A549 (cell line): Measurements from ENCODE around the gene SLC19A1. TPM values are rescaled to one million over a fixed set of nuclear protein-coding genes. Genes with fewer than 3 reads are reported as not detected.

Experiments
- ATAC-seq, 2 experiments: fragments of 200-7000 bp in 1 of 2; fragments of >200 bp in 1 of 2; cut with Nextera tagmentation in 1 of 2; cut with Tn5 transposase in 1 of 2; 3 replicates each; pipeline versions ENCODE4 v1.8.0 to v1.9.1; 2018 to 2020; ENCODE audit warnings: mild to moderate bottlenecking in 1 of 2, moderate library complexity in 1 of 2
- CTCF ChIA-PET: fragments of 300-600 bp; sonication (Branson Sonifier 250); formaldehyde crosslinking; extraction: SDS; loops from one replicate; lab custom pipeline; 2021; ENCODE audit warnings: antibody characterized with exemption, inconsistent platforms; lab: Yijun Ruan, JAX
- POLR2A ChIA-PET: fragments of 350-600 bp; formaldehyde crosslinking; extraction: SDS; loops from one replicate; lab custom pipeline; 2021; ENCODE audit warnings: antibody characterized with exemption, inconsistent platforms; lab: Yijun Ruan, JAX
- DNase-seq, 2 experiments: peaks; one replicate each; pipeline versions ENCODE4 v3.0.0 to v3.0.0-alpha.2; 2011 to 2016; ENCODE audit warnings: low read depth in 1 of 2, low spot score in 1 of 2
- FAIRE-seq: peaks from 2 replicates; lab custom pipeline; 2011; peaks lifted over from hg19 to GRCh38; lab: Jason Lieb, UNC
- H3K27ac ChIP-seq, 2 experiments: fragments of >200 bp; sonication (Bioruptor Twin); formaldehyde crosslinking; 3 replicates each; pipeline ENCODE4 v1.5.1; 2016 to 2017
- H3K4me1 ChIP-seq: fragments of >200 bp; sonication (Bioruptor Twin); formaldehyde crosslinking; 3 replicates; pipeline ENCODE4 v1.6.1; 2016
- H3K4me2 ChIP-seq: fragments of >200 bp; sonication (Bioruptor Twin); formaldehyde crosslinking; 3 replicates; pipeline ENCODE4 v1.6.1; 2016
- H3K4me3 ChIP-seq: fragments of >200 bp; sonication (Bioruptor Twin); formaldehyde crosslinking; 3 replicates; pipeline ENCODE4 v1.5.1; 2016
- H3K9me3 ChIP-seq: fragments of >200 bp; sonication (Bioruptor Twin); formaldehyde crosslinking; 3 replicates; pipeline ENCODE4 v1.6.1; 2016
- CBX8 ChIP-seq: fragments of 200-600 bp; sonication (generic); IDR thresholded peaks from 2 replicates; pipeline ENCODE4 v1.6.1; 2016
- EHF ChIP-seq: fragments of 250-450 bp; sonication (Bioruptor Pico); IDR thresholded peaks from 2 replicates; pipeline ENCODE4 v1.5.0; 2020; ENCODE audit warnings: mild to moderate bottlenecking
- EHMT2 ChIP-seq: fragments of 200-600 bp; sonication (generic); IDR thresholded peaks from 2 replicates; pipeline ENCODE4 v1.6.1; 2016; ENCODE audit warnings: antibody characterized with exemption, low read depth, mild to moderate bottlenecking, moderate library complexity
- ESRRA ChIP-seq: fragments of 150-350 bp; IDR thresholded peaks from 2 replicates; pipeline ENCODE4 v1.6.1; 2014; ENCODE audit warnings: mild to moderate bottlenecking, low read length, borderline replicate concordance
- FOSB ChIP-seq: fragments of 250-450 bp; sonication (Bioruptor Pico); IDR thresholded peaks from 2 replicates; pipeline ENCODE4 v1.5.0; 2020; ENCODE audit warnings: mild to moderate bottlenecking, moderate library complexity
- FOSL2 ChIP-seq, 2 experiments: fragments of 450-650 bp in 1 of 2; fragments of >200 bp in 1 of 2; sonication (Bioruptor Twin) in 1 of 2; formaldehyde crosslinking; IDR thresholded peaks; 2 replicates each; pipeline versions ENCODE4 v1.5.0 to v1.6.1; 2016 to 2020; ENCODE audit warnings: mild to moderate bottlenecking in 1 of 2, moderate library complexity in 1 of 2
- GATA3 ChIP-seq: IDR thresholded peaks from 2 replicates; pipeline ENCODE4 v1.6.1; 2012; ENCODE audit warnings: borderline replicate concordance
- HDAC2 ChIP-seq: fragments of 200-600 bp; sonication (generic); IDR thresholded peaks from 2 replicates; pipeline ENCODE4 v1.6.1; 2016
- HEYL ChIP-seq: fragments of 250-450 bp; sonication (Bioruptor Pico); IDR thresholded peaks from 2 replicates; pipeline ENCODE4 v1.8.0; 2021; ENCODE audit warnings: mild to moderate bottlenecking, moderate library complexity
- HOXA7 ChIP-seq: fragments of 250-450 bp; sonication (Bioruptor Pico); IDR thresholded peaks from 2 replicates; pipeline ENCODE4 v1.5.0; 2020; ENCODE audit warnings: mild to moderate bottlenecking, moderate library complexity
- HOXB13 ChIP-seq: fragments of 250-450 bp; sonication (Bioruptor Pico); IDR thresholded peaks from 2 replicates; pipeline ENCODE4 v1.5.0; 2020; ENCODE audit warnings: low read depth, mild to moderate bottlenecking, moderate library complexity
- JUN ChIP-seq, 2 experiments: fragments of >200 bp; sonication (Bioruptor Twin); formaldehyde crosslinking; IDR thresholded peaks; 2 replicates in 1 of 2; 3 replicates in 1 of 2; pipeline ENCODE4 v1.6.1; 2016 to 2017
- JUNB ChIP-seq: fragments of >200 bp; sonication (Bioruptor Twin); formaldehyde crosslinking; IDR thresholded peaks from 2 replicates; pipeline ENCODE4 v1.6.1; 2016
- MAFK ChIP-seq: fragments of 450-650 bp; IDR thresholded peaks from 2 replicates; pipeline ENCODE4 v1.6.1; 2014; ENCODE audit not compliant: partially characterized antibody
- NFE2L2 ChIP-seq: fragments of 150-350 bp; conservative IDR thresholded peaks from 2 replicates; pipeline ENCODE4 v1.6.1; 2014; ENCODE audit warnings: low read length
- POLR2A ChIP-seq: IDR thresholded peaks from 2 replicates; pipeline ENCODE4 v1.6.1; 2012; ENCODE audit warnings: mild to moderate bottlenecking, low read length
- RFX5 ChIP-seq: fragments of 450-650 bp; IDR thresholded peaks from 2 replicates; pipeline ENCODE4 v1.7.1; 2014; ENCODE audit warnings: antibody characterized with exemption, mild to moderate bottlenecking, moderate library complexity
- RNF2 ChIP-seq: fragments of 200-600 bp; sonication (generic); IDR thresholded peaks from 2 replicates; pipeline ENCODE4 v1.6.1; 2016; ENCODE audit warnings: low read depth, mild to moderate bottlenecking, antibody characterized with exemption, moderate library complexity, borderline replicate concordance
- TP53 ChIP-seq: fragments of 250-450 bp; sonication (Bioruptor Pico); IDR thresholded peaks from 2 replicates; pipeline ENCODE4 v1.5.0; 2021; ENCODE audit warnings: mild to moderate bottlenecking, moderate library complexity
- USF2 ChIP-seq: fragments of 450-650 bp; IDR thresholded peaks from 2 replicates; pipeline ENCODE4 v1.6.1; 2014; ENCODE audit warnings: antibody characterized with exemption
- ZFP36 ChIP-seq: fragments of 450-650 bp; IDR thresholded peaks from 2 replicates; pipeline ENCODE4 v1.6.1; 2014; ENCODE audit warnings: borderline replicate concordance; ENCODE audit not compliant: partially characterized antibody
- WGBS: methylation state at CpG from one replicate; pipeline ENCODE4 v1.1.6; 2017; ENCODE audit errors: missing lambda C conversion rate; 5-methylcytosine and 5-hydroxymethylcytosine counted together
- polyA plus RNA-seq, 4 experiments: library from polyadenylated mRNA; depleted of rRNA in 3 of 4; stranded (reverse); fragments of >200 nt; fragmentation: RNase III in 1 of 4; extraction: RNeasy Plus Mini Kit Qiagen cat#74134 plus additional on column Dnase treatment in 1 of 4; gene quantifications; 2 replicates in 3 of 4; 3 replicates in 1 of 4; pipeline ENCODE4 v1.2.3, GENCODE V29; 2011 to 2017
- TF ChIP-seq, protein P1 (sequence below): fragments of >200 bp; sonication (Bioruptor Twin); formaldehyde crosslinking; IDR thresholded peaks from 3 replicates; pipeline ENCODE4 v1.6.1; 2016
- TF ChIP-seq, protein P2 (sequence below): IDR thresholded peaks from 2 replicates; pipeline ENCODE4 v1.6.1; 2012
- TF ChIP-seq, protein P3 (sequence below): fragments of 250-450 bp; sonication (Bioruptor Pico); IDR thresholded peaks from 2 replicates; pipeline ENCODE4 v1.5.0; 2021; ENCODE audit warnings: mild to moderate bottlenecking, moderate library complexity, borderline replicate concordance
- TF ChIP-seq, protein P4 (sequence below): fragments of >200 bp; sonication (Bioruptor Twin); formaldehyde crosslinking; IDR thresholded peaks from 3 replicates; pipeline ENCODE4 v1.5.1; 2016

The SLC19A1 gene
- polyA plus RNA-seq, 2 of the 4 experiments (the other 2 are of a cell fraction) = 9.8 to 14.0 TPM

DNA sequence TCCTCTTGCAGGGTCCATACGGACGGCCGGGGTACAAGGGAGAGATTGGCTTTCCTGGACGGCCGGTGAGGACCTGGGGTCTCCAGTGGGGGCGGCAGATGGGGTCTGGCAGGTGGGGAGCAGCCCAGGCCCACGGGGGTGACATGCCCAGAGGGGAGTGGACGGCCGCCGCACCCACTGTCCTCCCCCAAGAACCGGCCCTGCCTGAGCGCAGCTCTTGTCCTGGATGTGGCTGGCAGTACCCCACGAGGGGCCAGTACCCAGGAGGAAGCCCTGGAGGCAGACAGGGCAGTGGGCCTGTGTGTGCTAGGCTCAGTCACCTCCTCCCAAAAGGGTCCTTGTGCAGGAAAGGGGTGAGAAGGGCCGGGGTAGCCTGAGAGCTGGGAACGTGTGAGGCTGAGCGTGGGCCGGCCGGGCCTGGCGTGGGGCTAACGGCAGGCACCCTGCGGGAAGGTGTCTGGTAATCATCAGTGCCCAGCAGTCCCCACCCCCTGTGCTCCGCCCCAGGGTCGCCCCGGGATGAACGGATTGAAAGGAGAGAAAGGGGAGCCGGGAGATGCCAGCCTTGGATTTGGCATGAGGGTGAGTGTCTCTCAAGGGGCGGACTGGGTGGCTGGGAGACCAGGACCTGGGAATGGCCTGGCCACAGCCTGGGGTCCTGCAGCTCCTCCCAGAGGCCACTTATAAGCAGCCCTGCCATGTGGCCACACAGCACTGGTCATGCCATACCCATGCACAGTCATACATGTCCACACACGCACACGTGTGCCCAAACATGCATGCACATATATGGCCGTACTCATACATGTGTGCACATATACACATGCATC, 47.2 kb downstream of the SLC19A1 start:
- no peaks in the 10 kb centered on the region for H3K4me1 ChIP-seq
- DNase-seq (no peak), ATAC-seq (no peak), FAIRE-seq (no peak)
- no peak for TF ChIP-seq GATA3
- no peak for TF ChIP-seq JUN (IDR thresholded peaks at IDR 0.05)
- TF ChIP-seq FOSB (CRISPR knock-in tag) = no peak
- no peak for TF ChIP-seq POLR2A
- TF ChIP-seq USF2 = no peak
- no peak for TF ChIP-seq HDAC2
- TF ChIP-seq, protein P1, sequence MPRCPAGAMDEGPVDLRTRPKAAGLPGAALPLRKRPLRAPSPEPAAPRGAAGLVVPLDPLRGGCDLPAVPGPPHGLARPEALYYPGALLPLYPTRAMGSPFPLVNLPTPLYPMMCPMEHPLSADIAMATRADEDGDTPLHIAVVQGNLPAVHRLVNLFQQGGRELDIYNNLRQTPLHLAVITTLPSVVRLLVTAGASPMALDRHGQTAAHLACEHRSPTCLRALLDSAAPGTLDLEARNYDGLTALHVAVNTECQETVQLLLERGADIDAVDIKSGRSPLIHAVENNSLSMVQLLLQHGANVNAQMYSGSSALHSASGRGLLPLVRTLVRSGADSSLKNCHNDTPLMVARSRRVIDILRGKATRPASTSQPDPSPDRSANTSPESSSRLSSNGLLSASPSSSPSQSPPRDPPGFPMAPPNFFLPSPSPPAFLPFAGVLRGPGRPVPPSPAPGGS = no peak
- TF ChIP-seq EHMT2 = no peak
- TF ChIP-seq, protein P2, sequence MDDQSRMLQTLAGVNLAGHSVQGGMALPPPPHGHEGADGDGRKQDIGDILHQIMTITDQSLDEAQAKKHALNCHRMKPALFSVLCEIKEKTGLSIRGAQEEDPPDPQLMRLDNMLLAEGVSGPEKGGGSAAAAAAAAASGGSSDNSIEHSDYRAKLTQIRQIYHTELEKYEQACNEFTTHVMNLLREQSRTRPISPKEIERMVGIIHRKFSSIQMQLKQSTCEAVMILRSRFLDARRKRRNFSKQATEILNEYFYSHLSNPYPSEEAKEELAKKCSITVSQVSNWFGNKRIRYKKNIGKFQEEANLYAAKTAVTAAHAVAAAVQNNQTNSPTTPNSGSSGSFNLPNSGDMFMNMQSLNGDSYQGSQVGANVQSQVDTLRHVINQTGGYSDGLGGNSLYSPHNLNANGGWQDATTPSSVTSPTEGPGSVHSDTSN = no peak
- no peak for TF ChIP-seq NFE2L2
- no peak for TF ChIP-seq ZFP36
- TF ChIP-seq ESRRA = no peak
- WGBS = 94% methylated on average over 22 of the region's 30 CpGs
- CTCF ChIA-PET = no interaction called here
- no peak overlapping the region for H3K4me2 ChIP-seq
- POLR2A ChIA-PET = no interaction called here
- H3K27ac ChIP-seq = no peak overlapping the region
- no peak overlapping the region for H3K4me3 ChIP-seq
- no peaks in the 10 kb centered on the region for H3K9me3 ChIP-seq

- ATAC-seq (no peak), DNase-seq (no peak), FAIRE-seq (no peak)
- ChIA-PET POLR2A (no interaction called here), CTCF (no interaction called here)
- no peaks in the 10 kb centered on the region; the same call in 2 of the 3 replicates for H3K4me1 ChIP-seq
- H3K9me3 ChIP-seq = no peaks in the 10 kb centered on the region
- no peak overlapping the region for H3K4me2 ChIP-seq
- no peak overlapping the region for H3K27ac ChIP-seq
- no peak overlapping the region for H3K4me3 ChIP-seq
- 97% methylated on average over 13 of the region's 27 CpGs for WGBS
- TF ChIP-seq HOXA7 (CRISPR knock-in tag) (no peak), RNF2 (no peak), EHF (no peak), TP53 (CRISPR knock-in tag) (no peak), HEYL (CRISPR knock-in tag) (no peak), FOSB (CRISPR knock-in tag) (no peak), MAFK (no peak), CBX8 (no peak), HOXB13 (CRISPR knock-in tag) (no peak), FOSL2 (IDR thresholded peaks at IDR 0.05) (no peak), FOSL2 (CRISPR knock-in tag; IDR thresholded peaks at IDR 0.05) (no peak), RFX5 (no peak), JUNB (no peak)
- TF ChIP-seq, protein P3, sequence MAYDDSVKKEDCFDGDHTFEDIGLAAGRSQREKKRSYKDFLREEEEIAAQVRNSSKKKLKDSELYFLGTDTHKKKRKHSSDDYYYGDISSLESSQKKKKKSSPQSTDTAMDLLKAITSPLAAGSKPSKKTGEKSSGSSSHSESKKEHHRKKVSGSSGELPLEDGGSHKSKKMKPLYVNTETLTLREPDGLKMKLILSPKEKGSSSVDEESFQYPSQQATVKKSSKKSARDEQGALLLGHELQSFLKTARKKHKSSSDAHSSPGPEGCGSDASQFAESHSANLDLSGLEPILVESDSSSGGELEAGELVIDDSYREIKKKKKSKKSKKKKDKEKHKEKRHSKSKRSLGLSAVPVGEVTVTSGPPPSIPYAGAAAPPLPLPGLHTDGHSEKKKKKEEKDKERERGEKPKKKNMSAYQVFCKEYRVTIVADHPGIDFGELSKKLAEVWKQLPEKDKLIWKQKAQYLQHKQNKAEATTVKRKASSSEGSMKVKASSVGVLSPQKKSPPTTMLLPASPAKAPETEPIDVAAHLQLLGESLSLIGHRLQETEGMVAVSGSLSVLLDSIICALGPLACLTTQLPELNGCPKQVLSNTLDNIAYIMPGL = no peak
- TF ChIP-seq, protein P1 = no peak
- TF ChIP-seq, protein P4, sequence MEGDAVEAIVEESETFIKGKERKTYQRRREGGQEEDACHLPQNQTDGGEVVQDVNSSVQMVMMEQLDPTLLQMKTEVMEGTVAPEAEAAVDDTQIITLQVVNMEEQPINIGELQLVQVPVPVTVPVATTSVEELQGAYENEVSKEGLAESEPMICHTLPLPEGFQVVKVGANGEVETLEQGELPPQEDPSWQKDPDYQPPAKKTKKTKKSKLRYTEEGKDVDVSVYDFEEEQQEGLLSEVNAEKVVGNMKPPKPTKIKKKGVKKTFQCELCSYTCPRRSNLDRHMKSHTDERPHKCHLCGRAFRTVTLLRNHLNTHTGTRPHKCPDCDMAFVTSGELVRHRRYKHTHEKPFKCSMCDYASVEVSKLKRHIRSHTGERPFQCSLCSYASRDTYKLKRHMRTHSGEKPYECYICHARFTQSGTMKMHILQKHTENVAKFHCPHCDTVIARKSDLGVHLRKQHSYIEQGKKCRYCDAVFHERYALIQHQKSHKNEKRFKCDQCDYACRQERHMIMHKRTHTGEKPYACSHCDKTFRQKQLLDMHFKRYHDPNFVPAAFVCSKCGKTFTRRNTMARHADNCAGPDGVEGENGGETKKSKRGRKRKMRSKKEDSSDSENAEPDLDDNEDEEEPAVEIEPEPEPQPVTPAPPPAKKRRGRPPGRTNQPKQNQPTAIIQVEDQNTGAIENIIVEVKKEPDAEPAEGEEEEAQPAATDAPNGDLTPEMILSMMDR = no peak
Observed at GRCh38 chr21:45494135-45494850, 47.9 kb downstream of the SLC19A1 start.
